ENCODE results near the gene ADAMTSL5. TPM values are rescaled to one million over a fixed set of nuclear protein-coding genes. Genes with fewer than 3 reads are reported as not detected.
"Not testable (repeated sequence)": the region's sequence is repeated elsewhere in the genome, so short reads cannot be mapped to it uniquely, and the experiment has no call there.

ADAMTSL5 gene
- total and polyA plus RNA-seq, 4 donors: 0.40 to 1.6 (median 0.91) TPM

- not testable (repeated sequence) for H3K27ac ChIP-seq (ENCODE audit: low read depth, low read length); DNase-seq (ENCODE audit: low read depth in 4 of 6, low spot score in 6 of 6); H3K9me3 ChIP-seq (ENCODE audit: control insufficient read depth, insufficient read depth, low read length); H3K36me3 ChIP-seq (ENCODE audit: control insufficient read depth, insufficient read depth, low read length); H3K4me3 ChIP-seq (ENCODE audit: low read depth, low read length)
- Histone ChIP-seq H3K4me1 (ENCODE audit: control insufficient read depth, insufficient read depth, low read length) (peaks cover 16% of the 10 kb centered on the region), H3K27me3 (ENCODE audit: control insufficient read depth, insufficient read depth, low read length) (peaks cover 18% of the 10 kb centered on the region)
- WGBS (ENCODE audit: insufficient coverage): no CpG with 5 or more reads among the region's 34 CpGs
These were observed 13.6 kb downstream of the ADAMTSL5 start for GRCh38 chr19:1499231-1499630.

- peaks cover 3% of the 10 kb centered on the region for H3K27me3 ChIP-seq (ENCODE audit: control insufficient read depth, insufficient read depth, low read length)
- no peaks in the 10 kb centered on the region for H3K9me3 ChIP-seq (ENCODE audit: control insufficient read depth, insufficient read depth, low read length)
- H3K36me3 ChIP-seq (ENCODE audit: control insufficient read depth, insufficient read depth, low read length): peaks cover 3% of the 10 kb centered on the region
- DNase-seq (ENCODE audit: low read depth in 4 of 6, low spot score in 6 of 6): no peak
- H3K4me3 ChIP-seq (ENCODE audit: low read depth, low read length): no peak overlapping the region
- H3K4me1 ChIP-seq (ENCODE audit: control insufficient read depth, insufficient read depth, low read length): peaks cover 7% of the 10 kb centered on the region
- no peak overlapping the region for H3K27ac ChIP-seq (ENCODE audit: low read depth, low read length)
- 86% methylated on average over 24 of the region's 25 CpGs for WGBS (ENCODE audit: insufficient coverage)
These were observed 15.1 kb downstream of the ADAMTSL5 start for GRCh38 chr19:1497578-1498235.

- WGBS (ENCODE audit: insufficient coverage): 72% methylated on average over 38 of the region's 39 CpGs
- peaks cover 3% of the 10 kb centered on the region for H3K27me3 ChIP-seq (ENCODE audit: control insufficient read depth, insufficient read depth, low read length)
- no peaks in the 10 kb centered on the region for H3K9me3 ChIP-seq (ENCODE audit: control insufficient read depth, insufficient read depth, low read length)
- no peak overlapping the region for H3K27ac ChIP-seq (ENCODE audit: low read depth, low read length)
- no peak for DNase-seq (ENCODE audit: low read depth in 4 of 6, low spot score in 6 of 6)
- no peak overlapping the region for H3K4me3 ChIP-seq (ENCODE audit: low read depth, low read length)
- H3K4me1 ChIP-seq (ENCODE audit: control insufficient read depth, insufficient read depth, low read length): peaks cover 6% of the 10 kb centered on the region
- peaks cover 3% of the 10 kb centered on the region for H3K36me3 ChIP-seq (ENCODE audit: control insufficient read depth, insufficient read depth, low read length)
These were observed 15.9 kb downstream of the ADAMTSL5 start for GRCh38 chr19:1496714-1497577.

GRCh38 chr19:1495799-1496713 lies 16.8 kb downstream of the ADAMTSL5 start:
- H3K36me3 ChIP-seq (ENCODE audit: control insufficient read depth, insufficient read depth, low read length): peaks cover 3% of the 10 kb centered on the region
- no peak overlapping the region for H3K4me3 ChIP-seq (ENCODE audit: low read depth, low read length)
- H3K4me1 ChIP-seq (ENCODE audit: control insufficient read depth, insufficient read depth, low read length): peaks cover 15% of the 10 kb centered on the region
- H3K9me3 ChIP-seq (ENCODE audit: control insufficient read depth, insufficient read depth, low read length): no peaks in the 10 kb centered on the region
- DNase-seq (ENCODE audit: low read depth in 4 of 6, low spot score in 6 of 6): no peak
- peaks cover 11% of the 10 kb centered on the region for H3K27me3 ChIP-seq (ENCODE audit: control insufficient read depth, insufficient read depth, low read length)
- no peak overlapping the region for H3K27ac ChIP-seq (ENCODE audit: low read depth, low read length)
- 82% methylated on average over 40 of the region's 40 CpGs for WGBS (ENCODE audit: insufficient coverage)

GRCh38 chr19:1495051-1495798 lies 17.6 kb downstream of the ADAMTSL5 start:
- Histone ChIP-seq H3K9me3 (ENCODE audit: control insufficient read depth, insufficient read depth, low read length) (no peaks in the 10 kb centered on the region), H3K27ac (ENCODE audit: low read depth, low read length) (no peak overlapping the region), H3K36me3 (ENCODE audit: control insufficient read depth, insufficient read depth, low read length) (peaks cover 3% of the 10 kb centered on the region), H3K4me1 (ENCODE audit: control insufficient read depth, insufficient read depth, low read length) (peaks cover 15% of the 10 kb centered on the region), H3K4me3 (ENCODE audit: low read depth, low read length) (no peak overlapping the region), H3K27me3 (ENCODE audit: control insufficient read depth, insufficient read depth, low read length) (peaks cover 11% of the 10 kb centered on the region)
- DNase-seq (ENCODE audit: low read depth in 4 of 6, low spot score in 6 of 6): no peak
- 83% methylated on average over 35 of the region's 37 CpGs for WGBS (ENCODE audit: insufficient coverage)

- no peak for DNase-seq (ENCODE audit: low read depth in 4 of 6, low spot score in 6 of 6)
- peaks cover 25% of the 10 kb centered on the region for H3K4me1 ChIP-seq (ENCODE audit: control insufficient read depth, insufficient read depth, low read length)
- no peak overlapping the region for H3K4me3 ChIP-seq (ENCODE audit: low read depth, low read length)
- H3K27me3 ChIP-seq (ENCODE audit: control insufficient read depth, insufficient read depth, low read length): peaks cover 11% of the 10 kb centered on the region
- H3K36me3 ChIP-seq (ENCODE audit: control insufficient read depth, insufficient read depth, low read length): peaks cover 3% of the 10 kb centered on the region
- 72% methylated on average over 7 of the region's 15 CpGs for WGBS (ENCODE audit: insufficient coverage)
- no peak overlapping the region for H3K27ac ChIP-seq (ENCODE audit: low read depth, low read length)
- H3K9me3 ChIP-seq (ENCODE audit: control insufficient read depth, insufficient read depth, low read length): no peaks in the 10 kb centered on the region
These were observed 18.6 kb downstream of the ADAMTSL5 start for GRCh38 chr19:1494115-1494815.

- no peak overlapping the region for H3K4me3 ChIP-seq (ENCODE audit: low read depth, low read length)
- DNase-seq (ENCODE audit: low read depth in 4 of 6, low spot score in 6 of 6): no peak
- H3K36me3 ChIP-seq (ENCODE audit: control insufficient read depth, insufficient read depth, low read length): peaks cover 7% of the 10 kb centered on the region
- H3K27ac ChIP-seq (ENCODE audit: low read depth, low read length): no peak overlapping the region
- H3K4me1 ChIP-seq (ENCODE audit: control insufficient read depth, insufficient read depth, low read length): peaks cover 26% of the 10 kb centered on the region
- 76% methylated on average over 10 of the region's 10 CpGs for WGBS (ENCODE audit: insufficient coverage)
- H3K27me3 ChIP-seq (ENCODE audit: control insufficient read depth, insufficient read depth, low read length): peaks cover 11% of the 10 kb centered on the region
- H3K9me3 ChIP-seq (ENCODE audit: control insufficient read depth, insufficient read depth, low read length): no peaks in the 10 kb centered on the region
These were observed 20.3 kb downstream of the ADAMTSL5 start for GRCh38 chr19:1492474-1493006.

- H3K4me1 ChIP-seq (ENCODE audit: control insufficient read depth, insufficient read depth, low read length): peaks cover 26% of the 10 kb centered on the region
- H3K36me3 ChIP-seq (ENCODE audit: control insufficient read depth, insufficient read depth, low read length): peaks cover 15% of the 10 kb centered on the region
- WGBS (ENCODE audit: insufficient coverage): 84% methylated on average over 8 of the region's 12 CpGs
- peaks cover 11% of the 10 kb centered on the region for H3K27me3 ChIP-seq (ENCODE audit: control insufficient read depth, insufficient read depth, low read length)
- no peak overlapping the region for H3K4me3 ChIP-seq (ENCODE audit: low read depth, low read length)
- no peak for DNase-seq (ENCODE audit: low read depth in 4 of 6, low spot score in 6 of 6)
- H3K27ac ChIP-seq (ENCODE audit: low read depth, low read length): no peak overlapping the region
- no peaks in the 10 kb centered on the region for H3K9me3 ChIP-seq (ENCODE audit: control insufficient read depth, insufficient read depth, low read length)
These were observed 21.0 kb downstream of the ADAMTSL5 start for GRCh38 chr19:1491849-1492170.
